ENCODE measurements around the gene RBP4.

Gene RBP4

DNA sequence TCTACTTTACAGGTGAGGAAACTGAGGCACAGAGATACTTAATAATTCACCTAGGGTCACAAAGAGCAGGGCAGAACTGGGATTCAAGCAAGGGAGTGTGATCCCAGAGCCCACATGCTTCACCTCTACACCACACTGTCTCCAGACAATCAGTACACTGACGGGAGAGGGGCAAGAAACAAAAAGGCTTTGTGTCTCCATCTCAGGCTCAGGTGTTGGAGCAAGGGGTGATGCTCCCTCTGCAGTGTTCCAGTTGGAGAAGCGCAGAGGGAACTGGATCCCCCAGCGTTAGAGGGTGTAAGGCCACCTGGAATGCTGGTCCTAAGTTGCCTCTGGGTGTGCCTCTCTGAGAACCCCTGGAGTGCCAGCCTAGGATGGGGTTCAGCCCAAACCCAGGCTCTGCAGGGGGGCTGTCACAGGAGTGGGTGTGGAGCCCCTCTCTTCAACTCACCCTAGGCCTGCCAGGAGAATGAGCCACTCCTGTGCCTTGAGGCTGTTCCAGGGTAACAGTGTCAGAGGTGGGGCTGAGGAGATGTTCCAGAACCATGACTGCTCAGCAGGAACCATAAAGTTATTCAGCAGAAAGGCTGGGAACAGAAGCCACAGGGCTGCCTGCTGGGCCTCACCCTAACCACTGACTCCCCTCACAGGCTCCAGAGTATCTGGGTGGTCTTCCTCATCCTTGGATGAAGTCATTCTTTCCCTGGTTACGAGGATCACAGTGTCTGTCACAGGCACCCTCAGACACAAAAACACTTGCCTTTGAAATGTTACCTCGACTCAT, 5.5 kb downstream of the RBP4 start:
- DNase-seq, result no peak

DNA sequence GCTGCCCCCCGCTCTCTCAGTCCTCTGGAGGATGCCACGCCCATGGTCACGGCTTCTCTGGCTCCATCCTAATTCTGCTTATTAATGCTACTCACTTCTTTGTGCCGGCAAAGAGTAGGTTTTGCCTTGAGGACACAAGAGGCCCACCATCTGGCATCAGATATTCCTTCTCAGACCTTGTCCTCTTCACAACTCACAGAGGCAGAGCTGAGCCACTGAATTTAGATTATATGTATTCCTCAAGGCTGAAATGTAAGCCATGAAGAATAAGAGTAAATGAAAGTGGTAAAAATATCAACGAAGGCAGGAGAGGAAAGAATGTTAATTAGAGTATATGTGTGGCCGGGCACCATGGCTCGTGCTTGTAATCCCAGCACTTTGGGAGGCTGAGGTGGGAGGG, 6.5 kb downstream of the RBP4 start:
- DNase-seq, result no peak

DNA sequence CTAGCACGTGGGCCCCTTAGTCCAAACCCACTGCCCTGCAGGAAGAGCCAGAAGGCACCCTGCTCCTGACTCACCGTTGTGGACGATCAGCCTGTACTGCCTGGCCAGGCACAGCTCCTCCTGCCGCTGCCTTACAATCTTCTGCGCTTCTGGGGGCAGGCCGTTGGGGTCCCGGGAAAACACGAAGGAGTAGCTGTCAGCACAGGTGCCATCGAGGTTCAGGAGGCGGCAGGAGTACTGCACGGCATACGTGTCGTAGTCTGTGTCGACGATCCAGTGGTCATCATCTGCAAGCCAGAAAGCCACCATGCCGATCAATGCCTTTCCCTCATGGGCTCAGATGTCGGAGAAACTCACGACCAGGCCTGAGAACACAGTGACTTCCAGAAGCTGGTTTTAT, 7.3 kb downstream of the RBP4 start:
- DNase-seq, result no peak

DNA sequence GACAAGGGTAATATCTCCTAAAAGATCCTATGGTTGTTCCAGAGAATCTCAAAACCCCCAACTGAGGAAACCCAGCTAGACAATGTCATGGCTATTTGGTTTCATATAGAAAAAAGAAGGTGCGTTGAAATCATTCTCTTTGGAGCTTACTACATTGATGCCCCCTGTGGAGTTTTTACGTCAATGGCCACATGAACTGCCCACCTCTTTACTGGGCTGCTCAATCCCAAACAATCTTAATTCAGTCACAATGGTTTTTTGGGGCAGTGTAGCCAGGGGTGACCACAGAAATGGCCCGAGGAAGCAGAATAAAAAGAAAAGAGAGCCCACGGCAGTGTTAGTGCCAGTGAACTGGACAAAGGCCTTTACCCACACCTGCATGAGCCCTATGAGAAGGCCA, 7.8 kb downstream of the RBP4 start:
- DNase-seq, result no peak

DNA sequence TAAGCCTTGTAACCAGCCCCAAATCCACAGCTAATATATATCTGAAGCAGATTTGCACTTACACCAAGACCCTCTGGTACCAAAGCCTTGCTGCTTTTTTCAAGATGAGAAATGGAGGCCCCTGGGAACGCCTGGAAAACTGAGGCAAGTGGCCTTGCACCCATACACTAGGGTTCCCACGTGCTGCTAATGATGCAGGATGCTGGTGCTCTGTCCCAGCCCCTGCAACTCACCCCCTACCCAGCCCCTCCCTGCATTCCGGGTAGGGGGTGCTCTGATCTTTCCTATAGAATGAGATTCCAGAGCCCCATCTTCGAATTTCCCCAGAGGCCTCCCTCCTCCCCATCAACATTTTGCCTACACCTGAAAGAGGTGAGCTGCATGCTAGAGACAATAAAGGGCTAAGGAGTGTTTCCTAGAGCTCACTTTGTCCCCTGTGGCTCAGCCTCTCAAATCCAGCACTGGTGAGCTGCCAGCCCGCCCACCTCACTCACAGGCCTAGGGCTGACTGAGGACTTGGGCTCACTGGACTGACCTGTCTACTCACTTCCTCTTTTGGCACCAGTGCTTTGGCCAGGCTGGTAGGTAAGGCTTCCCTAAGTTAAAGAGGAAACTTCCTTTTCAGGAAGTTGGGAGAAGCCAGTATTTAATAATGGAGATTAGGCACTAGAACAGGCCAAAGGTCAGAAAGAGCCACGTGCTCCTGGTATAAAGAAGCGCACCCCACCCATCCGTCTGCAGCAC, 9.8 kb downstream of the RBP4 start:
- no peak for DNase-seq

DNA sequence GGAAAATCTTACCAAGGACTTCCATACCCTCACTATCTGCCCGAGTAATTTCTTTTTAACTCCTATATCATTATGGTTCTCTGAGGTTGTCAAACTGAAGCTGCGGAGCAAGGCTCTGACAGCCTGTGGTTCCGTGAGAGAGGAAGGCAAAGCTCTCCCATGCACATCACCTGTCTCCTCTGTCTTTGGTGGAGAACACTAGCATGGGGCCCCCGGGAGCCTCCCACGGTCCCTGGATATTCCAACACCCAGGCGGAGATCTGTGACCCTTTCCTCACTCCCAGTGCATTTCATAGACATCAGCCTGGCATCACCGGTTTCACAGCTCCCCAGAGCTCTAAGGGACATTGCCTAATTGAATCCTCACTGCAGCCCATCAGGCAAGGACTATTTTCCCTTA, 10.4 kb downstream of the RBP4 start:
- DNase-seq, result no peak

DNA sequence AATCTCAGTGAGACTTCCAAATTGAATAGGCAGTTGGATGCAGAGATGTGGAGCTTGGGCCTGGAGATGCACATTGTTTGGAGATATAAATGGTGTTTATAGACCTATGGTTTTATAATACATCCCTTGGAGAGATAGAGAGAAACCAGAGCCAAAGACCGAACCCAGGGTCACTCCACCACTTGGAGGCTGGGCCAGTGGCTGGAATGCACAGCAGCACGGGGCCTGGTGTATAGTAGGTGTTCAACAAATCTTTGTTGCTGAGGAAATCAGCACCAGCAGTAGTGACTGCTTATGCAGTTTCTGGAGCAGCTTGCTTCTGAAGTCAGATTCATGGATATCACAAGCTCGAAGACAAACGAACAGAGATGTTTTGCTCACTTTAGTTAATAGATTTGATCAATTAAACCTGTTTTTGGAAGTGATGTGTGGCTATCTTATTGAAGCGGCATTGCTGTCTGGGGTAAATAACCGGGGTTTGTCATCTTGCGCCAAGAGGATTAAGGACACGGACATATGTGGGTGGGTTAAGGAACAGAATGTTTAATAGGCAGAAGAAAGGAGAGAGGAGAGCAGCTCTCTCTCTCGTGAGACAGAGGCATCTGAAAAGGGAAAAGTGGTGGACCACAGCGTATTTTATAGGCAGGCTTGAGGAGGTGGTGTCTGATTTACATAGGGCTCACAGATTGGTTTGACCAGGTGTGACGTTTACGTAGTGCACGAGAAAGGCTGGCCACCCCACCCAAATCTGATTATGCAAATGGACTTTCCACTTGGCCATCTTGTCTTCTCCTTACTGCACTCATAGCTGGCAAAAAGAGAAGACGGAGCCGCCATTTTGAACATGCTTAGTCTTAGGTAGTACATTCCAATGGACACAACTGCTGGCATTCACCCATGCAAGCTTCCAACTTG, 11.1 kb downstream of the RBP4 start:
- DNase-seq, result no peak

DNA sequence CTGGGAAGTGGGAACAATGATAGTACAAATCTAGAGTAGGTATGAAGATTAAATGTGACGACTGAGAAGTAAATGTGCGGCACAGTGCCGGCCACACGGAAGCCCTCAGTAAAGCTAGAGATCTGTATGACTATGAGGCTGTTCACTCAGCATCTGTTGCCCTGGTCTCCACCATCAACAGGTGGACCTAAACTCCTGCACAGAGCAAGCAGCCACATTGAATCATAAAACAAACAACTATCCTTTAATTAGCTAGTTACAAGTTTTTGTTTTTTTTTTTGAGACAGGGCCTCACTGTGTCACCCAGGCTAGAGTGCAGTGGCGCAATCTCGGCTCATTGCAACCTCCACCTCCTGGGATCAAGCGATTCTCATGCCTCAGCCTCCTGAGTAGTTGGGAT, 16.6 kb downstream of the RBP4 start:
- DNase-seq, result no peak

DNA sequence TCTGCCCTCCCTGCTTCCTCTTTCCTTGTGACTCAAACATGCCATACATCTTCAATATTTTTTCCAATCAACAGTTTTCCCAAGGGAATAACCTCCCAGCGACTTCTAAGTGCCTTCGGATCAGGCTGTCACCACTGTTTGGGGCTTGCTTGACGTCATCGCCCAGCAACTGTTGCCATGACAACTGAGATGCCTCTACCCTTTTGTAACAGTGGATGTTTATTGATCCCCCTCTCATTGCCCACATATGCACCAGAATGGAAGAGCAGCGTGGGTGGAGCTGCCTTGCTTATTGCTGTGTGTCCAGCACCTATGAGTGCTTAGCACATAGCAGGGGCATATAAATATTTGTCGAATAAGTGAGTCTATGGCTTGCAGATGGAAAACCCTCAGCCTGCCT, 20.2 kb downstream of the RBP4 start:
- no peak for DNase-seq

DNA sequence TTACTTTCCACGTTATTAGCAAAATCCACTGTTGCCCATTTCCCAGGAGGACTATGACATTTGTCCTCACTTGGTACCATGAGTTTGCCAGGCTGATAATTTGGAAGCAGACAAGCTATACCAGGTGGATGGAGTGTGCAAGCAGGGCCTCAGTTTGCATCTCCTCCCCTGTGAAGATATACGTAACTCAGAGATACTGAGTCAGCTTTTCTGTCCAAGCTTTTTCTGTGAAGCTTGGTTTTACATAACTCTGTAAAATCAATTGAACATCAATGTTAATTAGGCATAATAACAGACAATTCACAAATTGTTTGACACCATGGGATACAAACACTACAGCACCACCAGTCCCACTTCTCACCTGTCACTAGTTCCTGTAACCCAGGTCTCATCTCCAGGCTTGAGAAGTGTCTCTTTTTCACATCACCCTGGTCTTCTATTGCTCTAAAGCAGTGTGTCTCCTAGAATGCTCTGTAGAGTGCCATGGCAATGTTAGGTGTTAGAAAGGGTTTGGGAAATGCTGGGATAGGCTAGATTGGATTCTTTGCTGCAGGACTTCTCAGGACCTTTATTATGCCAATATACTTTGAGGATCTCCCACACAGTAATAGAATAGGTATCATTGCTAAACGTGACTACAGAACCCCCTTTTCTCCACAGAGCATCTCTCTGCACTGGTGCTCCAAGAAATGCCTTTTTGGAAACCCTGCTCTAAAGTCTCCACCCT, 20.9 kb downstream of the RBP4 start:
- no peak for DNase-seq

DNA sequence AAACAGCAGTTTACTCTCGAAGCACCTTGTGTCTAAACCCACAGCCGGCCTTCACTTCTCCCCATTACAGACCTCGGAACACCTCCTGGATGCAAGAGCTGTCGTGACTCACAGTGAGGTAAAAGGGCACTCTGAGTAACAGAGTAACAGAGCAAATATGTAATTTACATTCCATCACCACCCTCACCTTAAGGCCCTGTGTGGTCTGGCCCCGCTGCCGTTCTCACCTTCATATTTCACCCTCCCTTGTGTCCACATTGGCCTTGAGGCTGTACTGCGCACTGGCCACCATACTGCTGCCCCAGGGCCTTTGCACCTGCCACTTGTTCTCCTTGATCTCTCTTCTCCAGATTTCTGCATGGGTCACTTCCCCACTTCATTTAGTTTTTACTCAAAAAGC, 21.9 kb downstream of the RBP4 start:
- DNase-seq, result no peak

DNA sequence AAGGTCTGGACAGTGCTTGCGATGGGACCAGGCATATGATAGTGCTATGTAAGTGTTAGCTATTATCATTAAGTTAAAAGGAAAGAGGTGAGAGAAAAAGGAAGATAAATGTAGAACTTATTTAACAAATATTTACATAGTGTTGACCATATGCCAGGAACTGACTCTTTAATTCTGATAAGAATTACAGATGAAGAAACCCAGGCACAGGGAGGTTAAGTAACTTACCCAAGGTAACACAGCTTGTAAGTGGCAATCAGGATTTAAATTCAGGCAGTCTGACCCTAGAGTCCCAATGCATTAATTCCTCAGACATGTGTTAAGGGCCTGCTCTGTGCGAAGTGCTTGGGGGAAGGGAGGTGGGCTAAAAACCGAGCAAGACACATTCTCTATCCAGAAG, 23.5 kb downstream of the RBP4 start:
- no peak for DNase-seq

DNA sequence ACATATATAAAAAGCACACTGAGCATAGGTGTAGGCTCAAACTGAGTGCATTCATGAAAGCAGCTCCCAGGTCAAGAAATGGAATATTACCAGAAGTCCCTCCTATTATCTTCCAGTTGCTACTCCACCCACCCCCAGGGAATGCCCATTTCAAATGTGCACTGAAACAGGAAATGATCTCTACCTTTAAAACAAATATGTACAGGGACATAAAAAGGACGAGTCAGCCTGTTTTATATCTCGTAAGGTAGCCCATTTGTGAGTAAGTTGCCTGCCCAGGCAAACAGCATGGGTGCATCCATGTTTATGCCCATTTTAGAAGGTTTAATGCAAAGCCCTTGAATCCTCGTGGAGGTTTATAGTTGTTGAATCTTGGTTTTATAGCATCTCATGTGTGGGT, 24.1 kb downstream of the RBP4 start:
- DNase-seq, result no peak

DNA sequence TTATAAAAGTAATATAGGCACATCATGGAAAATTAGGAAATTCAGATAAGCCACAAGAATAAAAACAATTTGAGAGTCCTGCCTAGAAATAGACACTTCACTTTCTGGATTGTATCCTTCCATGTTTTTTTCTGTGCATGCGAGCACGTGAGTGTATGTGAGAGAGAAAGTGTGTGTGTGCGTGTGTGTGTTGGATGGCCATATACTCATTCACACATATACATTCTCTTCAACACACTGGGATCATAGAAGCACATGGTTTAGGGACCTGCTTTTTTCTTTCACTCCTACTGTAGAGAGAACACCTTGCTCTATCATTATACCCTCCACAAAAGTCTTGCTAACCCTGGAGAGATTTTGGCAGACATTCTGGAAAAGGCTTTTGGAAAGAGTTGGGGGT, 27.1 kb downstream of the RBP4 start:
- no peak for DNase-seq

DNA sequence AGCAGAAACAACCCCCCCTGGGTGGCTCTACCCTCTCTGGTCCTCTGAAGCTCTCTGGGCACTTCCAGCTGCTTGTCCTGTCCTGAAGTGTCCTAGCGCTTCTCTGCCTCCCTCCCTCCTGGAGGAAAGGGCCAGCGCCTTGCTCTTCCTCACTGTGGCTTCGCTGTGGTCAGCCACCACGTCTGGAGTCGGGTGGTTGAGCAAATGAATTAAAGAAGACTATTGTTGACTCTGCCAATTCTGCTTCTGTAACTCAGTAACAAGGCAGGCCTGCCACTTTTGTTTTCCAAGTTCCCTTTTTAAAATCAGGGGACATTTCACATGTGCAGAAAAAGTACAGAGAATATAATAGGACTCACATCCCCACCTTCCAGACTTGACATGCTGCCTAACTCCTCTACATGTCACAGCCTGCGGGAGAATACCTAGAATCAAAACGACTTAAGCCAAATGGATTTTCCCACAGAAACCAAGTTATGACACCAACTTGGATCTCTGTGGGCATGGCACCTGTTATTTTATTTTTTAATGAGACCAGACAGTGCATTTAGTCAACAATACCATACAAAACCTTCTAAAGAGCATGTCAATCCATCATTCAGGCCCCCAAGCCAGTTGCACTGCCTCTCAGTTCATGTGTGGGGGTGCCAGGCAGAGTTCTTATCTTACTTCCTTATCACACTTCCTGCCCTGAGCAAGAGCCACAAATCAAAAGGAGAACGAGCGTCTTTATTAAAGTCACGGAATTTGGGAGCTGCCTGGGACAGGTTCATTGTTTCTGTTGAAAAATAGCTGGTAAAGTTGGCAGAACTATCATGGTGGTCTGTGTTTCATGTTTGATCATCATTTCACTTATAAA, 27.8 kb downstream of the RBP4 start:
- no peak for DNase-seq

DNA sequence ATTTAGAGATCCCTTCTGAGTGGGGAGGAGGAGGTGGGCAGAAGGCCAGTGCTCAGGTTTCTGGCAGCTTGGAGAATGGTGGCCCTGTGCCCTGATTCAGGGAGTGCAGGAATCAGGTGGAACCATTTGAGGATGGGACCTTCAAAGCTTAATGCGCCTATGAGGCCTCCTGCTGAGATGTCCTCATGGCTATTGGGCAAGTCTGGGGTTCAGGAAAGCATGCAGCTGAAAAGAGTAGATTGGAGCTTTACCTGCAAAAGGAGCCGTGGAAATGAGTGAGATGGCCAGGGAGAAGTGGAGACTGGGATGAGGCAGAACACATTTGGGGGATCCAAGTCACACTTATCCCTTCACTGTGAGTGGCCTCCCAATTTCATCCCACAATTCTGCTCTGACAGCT, 28.4 kb downstream of the RBP4 start:
- no peak for DNase-seq

DNA sequence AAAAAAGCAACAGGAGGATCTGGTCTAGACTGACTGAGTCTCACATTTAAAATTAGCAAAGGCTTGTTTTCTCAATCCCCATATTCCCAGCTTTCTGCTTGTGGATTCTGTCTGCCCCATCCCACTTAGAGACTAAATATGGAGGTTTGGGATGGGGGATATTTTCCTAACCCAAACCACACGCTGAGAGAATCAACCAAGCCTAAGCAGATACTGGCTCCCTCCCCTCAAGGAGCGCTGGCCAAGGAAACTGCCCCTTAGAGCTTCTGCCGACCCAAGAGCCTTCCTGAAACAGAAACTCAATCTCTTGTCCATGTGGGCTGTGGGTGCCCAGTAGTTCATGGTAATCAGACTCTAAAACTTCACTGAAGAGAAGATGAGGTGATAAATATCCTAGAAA, 30.7 kb downstream of the RBP4 start:
- no peak for DNase-seq

DNA sequence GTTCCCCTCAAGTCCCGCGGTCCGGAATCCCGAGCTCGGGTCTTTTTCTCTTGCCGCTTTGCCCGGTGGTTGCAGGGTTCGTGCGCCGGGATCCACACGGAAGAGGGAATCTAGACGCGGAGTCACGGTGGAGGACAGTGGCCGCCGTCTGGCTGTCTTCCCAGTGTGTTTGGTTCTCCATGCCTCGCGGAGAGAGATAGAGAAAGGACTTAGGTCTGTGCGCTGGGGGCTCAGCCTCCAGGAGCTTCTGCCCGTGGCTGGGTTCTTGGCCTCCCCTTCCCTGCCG, 33.0 kb downstream of the RBP4 start:
- DNase-seq, result no peak

DNA sequence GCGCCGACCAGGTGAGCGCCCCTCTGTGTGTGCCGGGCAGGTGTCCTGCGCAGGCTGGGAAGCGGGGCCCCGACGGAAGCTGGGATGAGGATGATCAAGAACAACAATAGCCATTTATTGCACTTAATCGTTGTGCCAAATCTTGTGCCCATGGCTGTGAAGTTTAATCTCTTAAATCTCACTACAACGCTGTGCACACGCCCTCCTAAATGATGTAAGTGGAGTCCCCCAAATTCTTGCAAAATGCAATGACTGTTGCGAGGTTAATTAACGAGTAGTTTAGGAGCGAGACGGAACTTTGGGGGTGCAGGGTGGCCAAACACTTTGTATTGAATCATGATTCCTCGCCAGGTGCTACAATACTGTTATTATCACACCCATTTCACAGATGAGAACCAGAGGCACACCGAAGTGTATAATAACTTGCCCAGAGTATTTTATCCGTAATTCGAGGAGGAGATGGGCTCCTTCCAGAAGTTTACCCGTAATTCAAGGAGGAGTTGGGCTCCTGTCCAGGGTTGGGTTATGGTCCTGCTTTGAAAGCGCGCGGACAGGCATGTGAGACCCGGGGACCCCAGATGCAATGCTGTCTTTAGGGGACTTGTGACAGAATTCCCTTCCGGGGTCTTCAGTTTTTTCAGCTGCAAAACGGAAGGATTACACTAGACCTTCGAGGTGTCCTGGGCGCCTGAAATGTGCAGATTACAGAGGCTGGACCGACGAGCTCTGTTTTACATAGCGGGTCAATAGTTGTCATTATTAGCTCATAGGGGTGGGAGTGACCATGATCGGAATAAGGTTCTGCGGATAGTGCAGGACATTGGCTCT, 33.5 kb downstream of the RBP4 start:
- DNase-seq, result no peak

DNA sequence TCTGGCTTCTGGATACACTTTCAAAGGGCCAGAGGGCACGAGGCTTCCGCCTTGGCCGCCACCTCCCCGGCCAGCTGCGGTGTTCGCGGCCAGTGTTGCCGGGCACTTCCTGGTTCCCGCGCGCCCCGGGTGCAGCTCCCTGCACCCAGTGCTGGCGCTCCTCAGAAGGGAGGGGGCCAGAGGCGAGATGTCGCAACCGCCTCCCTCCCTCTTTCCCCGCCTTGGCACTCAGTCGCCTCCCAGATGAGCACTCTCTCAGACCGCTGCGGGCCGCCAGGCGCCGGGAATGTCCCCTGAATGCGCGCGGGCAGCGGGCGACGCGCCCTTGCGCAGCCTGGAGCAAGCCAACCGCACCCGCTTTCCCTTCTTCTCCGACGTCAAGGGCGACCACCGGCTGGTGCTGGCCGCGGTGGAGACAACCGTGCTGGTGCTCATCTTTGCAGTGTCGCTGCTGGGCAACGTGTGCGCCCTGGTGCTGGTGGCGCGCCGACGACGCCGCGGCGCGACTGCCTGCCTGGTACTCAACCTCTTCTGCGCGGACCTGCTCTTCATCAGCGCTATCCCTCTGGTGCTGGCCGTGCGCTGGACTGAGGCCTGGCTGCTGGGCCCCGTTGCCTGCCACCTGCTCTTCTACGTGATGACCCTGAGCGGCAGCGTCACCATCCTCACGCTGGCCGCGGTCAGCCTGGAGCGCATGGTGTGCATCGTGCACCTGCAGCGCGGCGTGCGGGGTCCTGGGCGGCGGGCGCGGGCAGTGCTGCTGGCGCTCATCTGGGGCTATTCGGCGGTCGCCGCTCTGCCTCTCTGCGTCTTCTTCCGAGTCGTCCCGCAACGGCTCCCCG, 34.4 kb downstream of the RBP4 start, which contains the start of gene FFAR4:
Gene FFAR4, plus strand, starts transcription at position 231 of the 842 bp plus-strand sequence. Its CDS starts 56 bp downstream, at position 287.
- DNase-seq, result no peak
